GDM1 (cell line): ENCODE data around the gene CR1L.
"Not testable (repeated sequence)": the region's sequence is repeated elsewhere in the genome, so short reads cannot be mapped to it uniquely, and the experiment has no call there.

ENCODE experiments used
- DNase-seq: peaks from one replicate; lab custom pipeline; 2025; lab: John Stamatoyannopoulos, UW

Gene CR1L

GRCh38 chr1:207745839-207746767 lies 101.2 kb downstream of the CR1L start:
- DNase-seq: no peak

GRCh38 chr1:207747627-207748492 lies 102.9 kb downstream of the CR1L start:
- DNase-seq: no peak

- no peak for DNase-seq
Observed at GRCh38 chr1:207748737-207749528, 104.0 kb downstream of the CR1L start.

DNA sequence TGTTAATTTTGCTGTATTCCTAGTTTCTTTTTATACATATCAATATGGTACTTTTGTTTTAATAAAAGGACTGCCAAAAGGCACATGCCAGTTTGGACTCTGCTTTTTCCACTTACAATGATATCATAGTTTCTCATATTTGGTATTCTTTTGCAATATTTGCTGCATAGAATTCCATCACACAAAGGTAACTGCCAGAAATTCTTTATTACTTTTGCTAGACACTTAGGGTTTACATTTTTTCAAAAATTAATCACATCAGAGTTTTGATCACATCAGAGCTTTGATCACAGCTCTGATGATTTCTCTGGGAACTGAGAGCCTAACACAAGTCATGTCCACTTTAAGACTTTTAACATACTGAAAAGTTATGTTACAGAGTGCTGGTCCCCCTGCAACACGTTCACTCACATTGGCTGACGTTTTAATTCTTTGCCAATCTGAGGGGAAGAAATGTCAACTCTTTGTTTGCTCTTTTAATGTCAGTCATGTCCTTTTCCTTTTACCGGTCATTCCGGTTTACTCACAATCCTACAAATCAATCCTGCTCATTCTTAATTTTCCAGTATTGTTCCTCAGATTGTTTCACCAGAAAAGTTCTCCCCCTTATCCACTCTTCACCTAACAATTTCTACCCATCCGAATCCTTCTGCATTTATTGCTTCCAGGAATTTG lies 105.8 kb downstream of the CR1L start:
- DNase-seq: no peak

DNA sequence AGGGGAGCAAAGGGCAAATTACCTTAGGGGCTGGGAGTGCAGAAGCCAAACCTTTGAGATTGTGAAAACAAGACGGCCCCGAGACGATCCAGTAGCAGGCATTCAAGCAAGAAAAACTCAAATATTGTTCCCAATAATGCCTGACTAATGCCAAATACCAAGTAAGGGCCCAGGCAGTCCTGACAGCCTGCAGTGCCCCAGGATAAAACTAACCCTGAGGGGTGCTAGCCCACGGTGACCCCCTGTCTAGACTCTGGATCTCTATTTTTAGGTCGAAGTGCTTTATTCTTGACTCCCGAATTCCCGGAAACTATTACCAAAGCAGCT lies 106.5 kb downstream of the CR1L start:
- not testable (repeated sequence) for DNase-seq

DNA sequence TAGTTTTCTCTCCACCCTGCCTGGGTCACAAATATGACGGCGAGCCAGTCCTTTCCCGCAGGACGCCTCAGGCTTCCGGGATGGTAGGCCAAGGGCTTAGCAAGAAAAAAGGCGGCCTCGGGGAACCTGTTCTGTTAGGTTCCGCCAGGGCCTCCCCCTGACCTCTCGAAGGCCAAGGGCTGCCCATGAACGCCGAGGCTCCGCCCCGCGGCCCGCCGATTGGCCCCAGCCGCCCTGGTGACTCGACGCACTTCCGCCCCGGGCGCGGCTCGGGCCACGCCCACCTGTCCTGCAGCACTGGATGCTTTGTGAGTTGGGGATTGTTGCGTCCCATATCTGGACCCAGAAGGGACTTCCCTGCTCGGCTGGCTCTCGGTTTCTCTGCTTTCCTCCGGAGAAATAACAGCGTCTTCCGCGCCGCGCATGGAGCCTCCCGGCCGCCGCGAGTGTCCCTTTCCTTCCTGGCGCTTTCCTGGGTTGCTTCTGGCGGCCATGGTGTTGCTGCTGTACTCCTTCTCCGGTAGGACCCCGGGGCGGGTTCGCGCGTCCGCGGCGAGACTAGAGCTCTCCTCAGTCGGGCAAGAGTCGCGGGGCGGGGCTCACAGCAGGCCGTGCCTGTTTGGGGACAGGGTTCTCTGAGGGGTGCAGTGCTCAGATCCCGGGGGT lies 107.0 kb downstream of the CR1L start, which contains the start of gene CD46:
CD46 (plus strand) TSS at position 265 of the 666 bp plus-strand sequence; CDS start at position 424, 159 bp downstream.
- DNase-seq: peak; percentile 95

- DNase-seq: no peak
Observed at GRCh38 chr1:207752456-207752998, 107.6 kb downstream of the CR1L start.

DNA sequence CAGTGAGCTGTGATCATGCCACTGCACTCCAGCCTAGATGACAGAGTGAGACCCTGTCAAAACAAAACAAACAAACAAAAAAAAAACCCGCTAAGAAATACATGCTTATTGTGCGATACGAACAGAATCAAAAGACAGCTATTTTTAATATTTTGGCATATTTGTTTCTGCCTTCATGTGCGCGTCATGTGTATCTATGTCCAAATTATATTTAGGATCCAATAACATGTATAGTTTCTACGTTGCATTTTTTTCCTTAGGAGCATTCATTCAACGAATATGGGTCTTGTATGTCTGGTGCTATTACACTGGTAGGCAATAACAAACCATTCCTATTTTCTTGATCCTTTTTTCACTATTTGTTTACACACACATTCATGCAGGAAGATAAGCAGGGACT lies 108.7 kb downstream of the CR1L start:
- DNase-seq: no peak

GRCh38 chr1:207754011-207754410 lies 109.1 kb downstream of the CR1L start:
- no peak for DNase-seq

DNA sequence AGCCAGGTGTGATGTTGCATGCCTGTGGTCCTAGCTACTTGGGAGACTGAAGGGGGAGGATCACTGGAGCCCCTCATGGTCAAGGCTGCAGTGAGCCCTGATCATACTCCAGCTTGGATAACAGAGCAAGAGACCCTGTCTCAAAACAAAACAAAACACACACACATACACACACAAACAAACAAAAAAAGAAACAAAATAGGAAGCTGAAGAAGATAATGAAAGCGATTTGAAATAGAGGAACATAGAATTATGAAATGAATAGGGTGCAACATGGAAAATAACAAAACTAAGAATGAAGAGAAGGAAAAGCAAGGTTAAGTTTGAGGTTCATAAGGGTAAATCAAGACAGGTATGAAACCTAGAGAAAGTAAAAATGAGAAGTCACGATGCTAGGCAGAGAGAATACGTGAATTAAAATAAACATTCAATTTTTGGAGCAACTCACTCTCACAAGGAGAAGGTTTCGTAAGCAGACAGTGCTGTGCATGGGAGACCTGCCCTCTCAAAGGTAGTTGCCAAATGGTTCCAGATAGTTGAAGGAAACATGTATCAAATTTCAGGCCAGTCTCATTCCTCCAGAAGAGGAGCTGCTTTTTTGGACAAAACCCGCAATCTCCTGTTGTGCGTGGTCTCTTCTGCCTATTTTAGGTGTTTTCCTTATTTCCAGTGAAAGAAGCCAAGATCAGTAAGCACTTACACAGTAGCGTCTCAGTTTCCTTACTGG lies 110.2 kb downstream of the CR1L start:
- no peak for DNase-seq

DNA sequence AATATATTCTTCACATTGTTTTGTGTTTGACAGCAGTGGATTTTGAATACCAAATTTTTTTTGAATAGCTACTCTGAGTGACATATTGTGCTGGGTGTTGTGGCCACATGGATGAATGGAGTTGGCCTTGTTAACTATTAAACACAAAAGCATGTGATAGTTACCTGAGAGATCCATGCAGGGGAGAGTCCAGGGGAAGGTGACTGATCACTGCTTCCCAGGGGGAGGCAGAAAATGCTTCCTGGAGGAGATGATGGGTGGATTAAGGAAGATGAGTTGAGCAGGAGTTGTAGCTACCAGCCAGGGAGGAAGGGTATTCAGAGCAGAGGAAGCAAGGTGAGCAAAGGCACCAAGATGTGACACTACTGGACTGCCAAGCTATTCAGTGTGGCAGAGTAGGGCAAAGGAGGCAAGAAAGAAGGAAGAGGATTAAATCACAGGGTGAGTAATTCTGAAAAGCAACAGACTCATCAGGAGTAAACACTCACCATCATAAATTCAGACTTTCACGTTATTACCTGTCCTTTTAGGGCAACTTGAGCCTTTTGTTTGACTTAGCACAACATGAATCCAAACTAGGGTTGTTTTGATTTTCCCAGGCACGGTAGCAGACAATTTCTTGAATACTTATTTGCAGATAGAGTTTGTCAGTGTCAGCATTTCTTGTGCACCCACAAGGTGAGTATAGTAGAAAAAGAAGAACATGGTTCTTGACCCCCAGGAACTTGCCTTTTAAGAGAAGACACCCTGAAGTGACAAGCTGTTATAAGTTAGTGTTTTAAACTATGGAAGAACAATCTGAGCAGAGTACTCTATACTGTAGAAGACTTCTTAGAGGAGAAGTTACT lies 111.1 kb downstream of the CR1L start:
- DNase-seq: no peak

DNA sequence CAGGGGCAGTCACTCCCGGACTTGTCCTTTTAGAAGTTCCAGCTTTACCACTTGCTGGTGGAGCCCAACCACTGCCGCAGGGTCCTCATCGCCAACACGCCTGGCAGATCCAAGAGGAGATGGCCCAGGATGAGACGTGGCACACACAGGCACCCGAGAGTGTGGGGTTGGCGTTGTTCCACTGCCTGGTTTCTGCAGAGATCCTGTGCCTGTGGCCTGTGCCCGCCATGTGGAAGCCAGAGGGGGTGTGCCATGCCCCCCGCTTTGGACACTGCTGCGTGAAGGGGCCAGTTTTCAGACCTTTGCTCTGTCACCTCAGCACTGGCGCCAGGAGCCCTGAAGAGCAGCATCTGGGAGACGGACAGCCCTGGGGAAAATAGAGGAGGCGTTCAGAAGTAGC lies 117.7 kb downstream of the CR1L start:
- no peak for DNase-seq

GRCh38 chr1:207763091-207763490 lies 118.2 kb downstream of the CR1L start:
- no peak for DNase-seq

DNA sequence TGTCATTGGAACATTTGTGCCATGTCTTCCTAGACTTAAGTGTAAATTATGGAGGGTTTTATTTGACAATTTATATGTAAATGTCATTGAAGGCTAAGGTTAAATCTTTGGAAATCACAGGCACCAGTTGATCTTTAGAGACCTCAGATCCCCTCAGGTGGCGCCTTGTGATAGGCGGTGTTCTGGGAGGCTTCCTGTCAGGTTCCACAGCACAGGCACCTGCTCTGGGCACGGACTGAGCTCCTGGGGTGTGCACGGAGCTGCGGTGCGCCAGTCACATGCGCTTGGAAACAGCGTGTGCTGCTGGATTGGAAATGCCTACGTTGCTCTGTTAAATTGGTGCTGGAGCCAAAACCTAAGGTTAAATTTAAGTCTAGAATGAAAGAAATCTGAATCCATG lies 119.0 kb downstream of the CR1L start:
- no peak for DNase-seq

DNA sequence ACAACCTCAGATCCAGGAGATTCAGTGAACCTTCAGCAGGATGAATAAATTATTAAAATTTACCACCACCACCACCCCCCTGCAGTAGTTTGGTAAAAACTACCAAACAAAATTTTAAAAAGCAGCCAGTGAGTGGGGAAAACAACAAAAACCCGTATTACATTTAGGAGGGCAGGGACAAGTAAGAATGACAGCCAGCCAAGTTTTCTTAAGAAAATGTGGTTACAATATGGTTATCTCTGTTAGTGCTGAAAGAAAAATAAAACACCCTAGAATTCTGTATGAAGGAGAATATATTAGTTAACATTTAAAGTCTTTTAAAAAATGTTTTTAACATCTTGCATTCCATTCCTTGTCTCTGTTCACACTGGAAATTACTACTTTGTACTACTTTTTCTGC lies 121.6 kb downstream of the CR1L start:
- DNase-seq: no peak

GRCh38 chr1:207770514-207770913 lies 125.6 kb downstream of the CR1L start:
- DNase-seq: not testable (repeated sequence)
